Measurements from ENCODE around the gene FRY.

DNA sequence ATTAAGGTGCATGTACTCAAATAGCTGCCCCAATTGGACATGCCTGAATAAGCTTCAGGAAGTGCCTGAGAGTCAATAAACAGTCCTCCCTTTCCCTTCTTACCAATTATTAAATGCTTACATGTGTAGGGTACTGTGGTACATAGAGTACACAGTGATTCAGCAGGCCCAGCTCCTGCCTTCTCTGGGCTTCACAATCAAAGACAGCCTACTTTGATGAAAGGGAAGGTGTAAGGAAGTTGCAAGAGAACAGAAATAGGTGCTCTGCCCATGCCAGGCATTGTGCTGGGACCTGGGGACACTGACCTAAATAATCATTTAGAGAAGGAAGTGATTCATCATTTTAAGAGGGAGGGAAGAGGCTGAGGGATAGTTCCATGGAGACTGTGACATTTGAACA lies 17.2 kb downstream of the FRY start:
- TF ChIP-seq SP1 (IDR thresholded peaks at IDR 0.05) (no peak), SP1 (CRISPR knock-in tag; IDR thresholded peaks at IDR 0.05) (no peak)
- TF ChIP-seq, protein P1, sequence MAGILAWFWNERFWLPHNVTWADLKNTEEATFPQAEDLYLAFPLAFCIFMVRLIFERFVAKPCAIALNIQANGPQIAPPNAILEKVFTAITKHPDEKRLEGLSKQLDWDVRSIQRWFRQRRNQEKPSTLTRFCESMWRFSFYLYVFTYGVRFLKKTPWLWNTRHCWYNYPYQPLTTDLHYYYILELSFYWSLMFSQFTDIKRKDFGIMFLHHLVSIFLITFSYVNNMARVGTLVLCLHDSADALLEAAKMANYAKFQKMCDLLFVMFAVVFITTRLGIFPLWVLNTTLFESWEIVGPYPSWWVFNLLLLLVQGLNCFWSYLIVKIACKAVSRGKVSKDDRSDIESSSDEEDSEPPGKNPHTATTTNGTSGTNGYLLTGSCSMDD (CRISPR knock-in tag; IDR thresholded peaks at IDR 0.05): no peak
- TF ChIP-seq, protein P2, sequence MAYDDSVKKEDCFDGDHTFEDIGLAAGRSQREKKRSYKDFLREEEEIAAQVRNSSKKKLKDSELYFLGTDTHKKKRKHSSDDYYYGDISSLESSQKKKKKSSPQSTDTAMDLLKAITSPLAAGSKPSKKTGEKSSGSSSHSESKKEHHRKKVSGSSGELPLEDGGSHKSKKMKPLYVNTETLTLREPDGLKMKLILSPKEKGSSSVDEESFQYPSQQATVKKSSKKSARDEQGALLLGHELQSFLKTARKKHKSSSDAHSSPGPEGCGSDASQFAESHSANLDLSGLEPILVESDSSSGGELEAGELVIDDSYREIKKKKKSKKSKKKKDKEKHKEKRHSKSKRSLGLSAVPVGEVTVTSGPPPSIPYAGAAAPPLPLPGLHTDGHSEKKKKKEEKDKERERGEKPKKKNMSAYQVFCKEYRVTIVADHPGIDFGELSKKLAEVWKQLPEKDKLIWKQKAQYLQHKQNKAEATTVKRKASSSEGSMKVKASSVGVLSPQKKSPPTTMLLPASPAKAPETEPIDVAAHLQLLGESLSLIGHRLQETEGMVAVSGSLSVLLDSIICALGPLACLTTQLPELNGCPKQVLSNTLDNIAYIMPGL (CRISPR knock-in tag; IDR thresholded peaks at IDR 0.05; ENCODE audit: borderline replicate concordance in 1 of 2, low read depth in 1 of 2): no peak

Measured in HepG2 (cell line).